Vagina (tissue), 2 donors: ENCODE data around the gene GATAD2A.

ENCODE experiments used
- CTCF ChIP-seq, 3 experiments: fragments of 450-650 bp in 2 of 3; fragments of 200-600 bp in 1 of 3; sonication (generic) in 1 of 3; IDR thresholded peaks; one replicate each; pipeline ENCODE4 v1.5.1; 2017 to 2019; ENCODE audit warnings: antibody characterized with exemption in 3 of 3, mild to moderate bottlenecking in 2 of 3, moderate library complexity in 2 of 3
- POLR2AphosphoS5 ChIP-seq, 2 donors: sonication (generic); formaldehyde crosslinking; IDR thresholded peaks; one replicate each; pipeline ENCODE4 v1.9.0; 2017; ENCODE audit warnings: antibody characterized with exemption in 2 of 2, mild to moderate bottlenecking in 2 of 2, low read depth in 1 of 2; ENCODE audit not compliant: insufficient read depth in 1 of 2

GRCh38 chr19:19385131-19385895 is 20.2 kb upstream of the GATAD2A start:
- peak in 1 of 3 experiments; percentile 16 for TF ChIP-seq CTCF (IDR thresholded peaks at IDR 0.05)
- peak; percentile 83 to 94 for TF ChIP-seq POLR2AphosphoS5 (IDR thresholded peaks at IDR 0.05; ENCODE audit: insufficient read depth in 1 of 2, low read depth in 1 of 2)
